ENCODE measurements around the gene KIF3A.

The KIF3A gene

DNA sequence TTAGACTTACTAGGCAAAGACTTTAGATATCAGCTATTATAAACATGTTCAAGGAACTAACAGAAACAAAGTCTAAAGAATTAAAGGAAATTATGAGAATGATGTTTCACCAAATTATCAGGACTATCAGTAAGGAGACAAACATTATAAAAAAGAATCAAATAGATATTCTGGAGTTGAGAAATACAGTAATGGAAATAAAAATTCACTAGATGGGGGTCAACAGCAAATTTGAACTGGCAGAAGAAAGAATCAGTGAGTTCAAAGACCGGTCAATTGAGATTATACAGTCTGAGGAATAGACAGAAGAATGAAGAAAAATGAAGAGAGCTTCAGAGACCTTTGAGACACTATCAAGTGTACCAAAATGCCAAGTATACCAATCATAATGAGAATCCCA is 89.0 kb downstream of the KIF3A start:
- Histone ChIP-seq H3K9ac (ENCODE audit: low read depth, low read length, poor library complexity, severe bottlenecking) (no peak overlapping the region), H3F3A (ENCODE audit: low read depth) (no peaks in the 10 kb centered on the region), H2AFZ (ENCODE audit: low read length) (no peak overlapping the region), H3K4me1 (ENCODE audit: insufficient read depth, low read length, poor library complexity, severe bottlenecking) (no peaks in the 10 kb centered on the region), H3K27me3 (ENCODE audit: insufficient read depth, low read length, poor library complexity, severe bottlenecking) (no peaks in the 10 kb centered on the region), H3K36me3 (ENCODE audit: insufficient read depth, low read length) (no peaks in the 10 kb centered on the region), H3K4me2 (ENCODE audit: low read depth, low read length, poor library complexity, severe bottlenecking) (no peak overlapping the region), H3K9me3 (ENCODE audit: insufficient read depth, low read depth, low read length) (no peaks in the 10 kb centered on the region), H3K9me2 (replicated peaks; ENCODE audit: low read depth, low read length) (no peaks in the 10 kb centered on the region), H4K20me1 (ENCODE audit: insufficient read depth, low read length, poor library complexity, severe bottlenecking) (no peaks in the 10 kb centered on the region), H3K4me3 (ENCODE audit: low read length, poor library complexity, severe bottlenecking) (no peak overlapping the region), H3K79me2 (ENCODE audit: insufficient read depth, low read length) (no peaks in the 10 kb centered on the region)
- TF ChIP-seq, protein P1, sequence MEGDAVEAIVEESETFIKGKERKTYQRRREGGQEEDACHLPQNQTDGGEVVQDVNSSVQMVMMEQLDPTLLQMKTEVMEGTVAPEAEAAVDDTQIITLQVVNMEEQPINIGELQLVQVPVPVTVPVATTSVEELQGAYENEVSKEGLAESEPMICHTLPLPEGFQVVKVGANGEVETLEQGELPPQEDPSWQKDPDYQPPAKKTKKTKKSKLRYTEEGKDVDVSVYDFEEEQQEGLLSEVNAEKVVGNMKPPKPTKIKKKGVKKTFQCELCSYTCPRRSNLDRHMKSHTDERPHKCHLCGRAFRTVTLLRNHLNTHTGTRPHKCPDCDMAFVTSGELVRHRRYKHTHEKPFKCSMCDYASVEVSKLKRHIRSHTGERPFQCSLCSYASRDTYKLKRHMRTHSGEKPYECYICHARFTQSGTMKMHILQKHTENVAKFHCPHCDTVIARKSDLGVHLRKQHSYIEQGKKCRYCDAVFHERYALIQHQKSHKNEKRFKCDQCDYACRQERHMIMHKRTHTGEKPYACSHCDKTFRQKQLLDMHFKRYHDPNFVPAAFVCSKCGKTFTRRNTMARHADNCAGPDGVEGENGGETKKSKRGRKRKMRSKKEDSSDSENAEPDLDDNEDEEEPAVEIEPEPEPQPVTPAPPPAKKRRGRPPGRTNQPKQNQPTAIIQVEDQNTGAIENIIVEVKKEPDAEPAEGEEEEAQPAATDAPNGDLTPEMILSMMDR (conservative IDR thresholded peaks at IDR 0.05; ENCODE audit: low read length): no peak
- no peak for TF ChIP-seq EZH2phosphoT487 (IDR thresholded peaks at IDR 0.05; ENCODE audit: borderline replicate concordance)

DNA sequence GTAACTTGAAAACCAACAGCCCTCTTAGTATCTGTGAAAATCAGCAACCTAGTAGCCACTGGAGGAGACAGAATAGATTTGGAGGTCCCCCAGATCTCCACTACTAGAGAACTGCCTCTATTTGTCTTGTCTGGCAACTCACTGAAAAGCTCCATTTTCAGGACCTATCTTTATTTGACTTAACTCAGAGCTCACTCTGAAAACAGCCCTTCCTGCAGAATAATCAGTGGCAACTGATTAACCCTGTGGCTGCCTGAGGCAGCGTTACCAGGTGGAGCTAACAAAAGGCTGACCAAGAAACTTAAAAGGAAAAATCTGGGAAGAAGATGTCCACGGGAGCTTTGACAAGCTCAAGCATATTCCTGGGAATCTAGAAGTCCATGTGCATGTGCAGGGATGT is 89.9 kb downstream of the KIF3A start:
- no peak overlapping the region for H3K9ac ChIP-seq (ENCODE audit: low read depth, low read length, poor library complexity, severe bottlenecking)
- no peak overlapping the region for H2AFZ ChIP-seq (ENCODE audit: low read length)
- no peaks in the 10 kb centered on the region for H3F3A ChIP-seq (ENCODE audit: low read depth)
- TF ChIP-seq, protein P1 (conservative IDR thresholded peaks at IDR 0.05; ENCODE audit: low read length): no peak
- TF ChIP-seq EZH2phosphoT487 (IDR thresholded peaks at IDR 0.05; ENCODE audit: borderline replicate concordance): no peak
- H3K27me3 ChIP-seq (ENCODE audit: insufficient read depth, low read length, poor library complexity, severe bottlenecking): no peaks in the 10 kb centered on the region
- H3K4me3 ChIP-seq (ENCODE audit: low read length, poor library complexity, severe bottlenecking): no peak overlapping the region
- H3K9me2 ChIP-seq (replicated peaks; ENCODE audit: low read depth, low read length): no peaks in the 10 kb centered on the region
- no peaks in the 10 kb centered on the region for H3K4me1 ChIP-seq (ENCODE audit: insufficient read depth, low read length, poor library complexity, severe bottlenecking)
- no peaks in the 10 kb centered on the region for H3K79me2 ChIP-seq (ENCODE audit: insufficient read depth, low read length)
- H3K9me3 ChIP-seq (ENCODE audit: insufficient read depth, low read depth, low read length): no peaks in the 10 kb centered on the region
- H3K36me3 ChIP-seq (ENCODE audit: insufficient read depth, low read length): no peaks in the 10 kb centered on the region
- H4K20me1 ChIP-seq (ENCODE audit: insufficient read depth, low read length, poor library complexity, severe bottlenecking): no peaks in the 10 kb centered on the region
- H3K4me2 ChIP-seq (ENCODE audit: low read depth, low read length, poor library complexity, severe bottlenecking): no peak overlapping the region

DNA sequence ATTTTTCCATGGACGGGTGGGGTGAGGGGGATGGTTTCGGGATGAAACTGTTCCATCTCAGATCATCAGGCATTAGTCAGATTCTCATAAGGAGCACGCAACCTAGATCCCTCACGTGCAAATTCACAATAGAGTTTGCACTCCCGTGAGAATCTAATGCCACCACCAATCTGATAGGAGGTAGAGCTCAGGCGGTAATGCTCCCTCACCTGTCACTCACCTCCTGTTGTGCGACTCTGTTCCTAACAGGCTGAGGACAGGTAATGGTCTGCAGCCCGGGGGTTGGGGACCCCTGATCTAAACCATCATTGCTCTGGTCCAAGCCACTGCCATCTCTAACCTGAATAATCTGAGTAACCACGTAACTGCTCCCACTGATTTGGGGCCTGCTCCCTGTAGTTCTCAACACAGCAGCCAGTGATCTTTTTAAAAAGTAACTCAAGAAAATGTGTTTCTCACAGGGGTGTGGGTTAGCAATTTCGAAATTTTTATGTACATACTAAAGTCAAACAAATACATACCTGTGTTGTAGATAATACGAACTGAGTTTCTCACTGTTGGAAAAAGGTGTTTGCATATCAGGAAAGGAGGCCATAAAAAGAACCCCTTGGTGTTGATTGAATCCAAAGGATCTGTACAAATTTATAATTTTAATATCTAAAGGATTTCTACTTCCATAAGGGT is 90.6 kb downstream of the KIF3A start:
- Histone ChIP-seq H3K79me2 (ENCODE audit: insufficient read depth, low read length) (no peaks in the 10 kb centered on the region), H3K36me3 (ENCODE audit: insufficient read depth, low read length) (no peaks in the 10 kb centered on the region), H3K4me3 (ENCODE audit: low read length, poor library complexity, severe bottlenecking) (no peak overlapping the region), H4K20me1 (ENCODE audit: insufficient read depth, low read length, poor library complexity, severe bottlenecking) (no peaks in the 10 kb centered on the region), H2AFZ (ENCODE audit: low read length) (no peak overlapping the region), H3K4me1 (ENCODE audit: insufficient read depth, low read length, poor library complexity, severe bottlenecking) (peaks cover 5% of the 10 kb centered on the region), H3K9ac (ENCODE audit: low read depth, low read length, poor library complexity, severe bottlenecking) (no peak overlapping the region), H3K9me3 (ENCODE audit: insufficient read depth, low read depth, low read length) (no peaks in the 10 kb centered on the region), H3F3A (ENCODE audit: low read depth) (no peaks in the 10 kb centered on the region), H3K9me2 (replicated peaks; ENCODE audit: low read depth, low read length) (no peaks in the 10 kb centered on the region), H3K4me2 (ENCODE audit: low read depth, low read length, poor library complexity, severe bottlenecking) (no peak overlapping the region), H3K27me3 (ENCODE audit: insufficient read depth, low read length, poor library complexity, severe bottlenecking) (no peaks in the 10 kb centered on the region)
- TF ChIP-seq EZH2phosphoT487 (IDR thresholded peaks at IDR 0.05; ENCODE audit: borderline replicate concordance): no peak
- TF ChIP-seq, protein P1 (conservative IDR thresholded peaks at IDR 0.05; ENCODE audit: low read length): no peak
